Cerebellar nuclear complex (tissue), 1 donor: Measurements from ENCODE around the gene PBX1.

Source experiments
- DNase-seq, 2 experiments: peaks; one replicate each; lab custom pipeline; 2025; lab: John Stamatoyannopoulos, UW

The PBX1 gene

GRCh38 chr1:164759979-164760469, 201.0 kb downstream of the PBX1 start:
- DNase-seq: no peak

- DNase-seq: no peak
These were observed 201.6 kb downstream of the PBX1 start for GRCh38 chr1:164760569-164760968.

GRCh38 chr1:164761009-164761408, 202.0 kb downstream of the PBX1 start:
- DNase-seq: no peak

GRCh38 chr1:164763098-164763497, 204.1 kb downstream of the PBX1 start:
- DNase-seq: no peak

- DNase-seq: no peak
These were observed 205.3 kb downstream of the PBX1 start for GRCh38 chr1:164764333-164764732.

GRCh38 chr1:164765557-164765956, 206.6 kb downstream of the PBX1 start:
- no peak for DNase-seq

- no peak for DNase-seq
These were observed 207.2 kb downstream of the PBX1 start for GRCh38 chr1:164765992-164766720.

GRCh38 chr1:164767752-164768402, 208.9 kb downstream of the PBX1 start:
- DNase-seq: no peak

- no peak for DNase-seq
These were observed 209.6 kb downstream of the PBX1 start for GRCh38 chr1:164768619-164769018.

GRCh38 chr1:164769486-164770130, 210.6 kb downstream of the PBX1 start:
- no peak for DNase-seq

- DNase-seq: no peak
These were observed 211.1 kb downstream of the PBX1 start for GRCh38 chr1:164770131-164770529.

GRCh38 chr1:164771041-164771618, 212.1 kb downstream of the PBX1 start:
- DNase-seq: no peak

- DNase-seq: no peak
These were observed 212.8 kb downstream of the PBX1 start for GRCh38 chr1:164771619-164772361.

GRCh38 chr1:164772635-164773034, 213.7 kb downstream of the PBX1 start:
- no peak for DNase-seq

GRCh38 chr1:164773102-164773501, 214.1 kb downstream of the PBX1 start:
- DNase-seq: no peak

- DNase-seq: no peak
These were observed 215.4 kb downstream of the PBX1 start for GRCh38 chr1:164774413-164774812.

GRCh38 chr1:164774819-164775654, 216.1 kb downstream of the PBX1 start:
- no peak for DNase-seq

GRCh38 chr1:164777518-164777917, 218.5 kb downstream of the PBX1 start:
- DNase-seq: no peak

- no peak for DNase-seq
These were observed 220.4 kb downstream of the PBX1 start for GRCh38 chr1:164779376-164779775.

GRCh38 chr1:164780111-164780812, 221.3 kb downstream of the PBX1 start:
- no peak for DNase-seq
